Endothelial cell of umbilical vein (primary cell): ENCODE data around the gene SLAMF8. TPM values are rescaled to one million over a fixed set of nuclear protein-coding genes. Genes with fewer than 3 reads are reported as not detected.

Experiments used
- BruUV-seq: library from RNA; stranded (reverse); fragments of 400-500 nt; replicated peaks from 2 replicates; lab custom pipeline; 2021; lab: Mats Ljungman, UMichigan
- CTCF ChIA-PET: fragments of 300-600, 350-600 bp; sonication (Branson Sonifier 250); formaldehyde crosslinking; loops from one replicate; lab custom pipeline; 2021; ENCODE audit warnings: antibody characterized with exemption, inconsistent platforms; lab: Charles Lee
- POLR2A ChIA-PET: fragments of 300-600, 350-600 bp; sonication (Branson Sonifier 250); formaldehyde crosslinking; loops from one replicate; lab custom pipeline; 2021; ENCODE audit warnings: antibody characterized with exemption, inconsistent platforms; lab: Charles Lee
- DNase-seq: peaks from one replicate; pipeline ENCODE4 v3.0.0-alpha.2; 2011; ENCODE audit warnings: low read depth, low spot score
- FAIRE-seq: peaks from 2 replicates; lab custom pipeline; 2011; peaks lifted over from hg19 to GRCh38; lab: Jason Lieb, UNC
- H2AFZ ChIP-seq: 2 replicates; pipeline ENCODE4 v1.6.0; 2012; ENCODE audit warnings: low read depth, low read length, control low read depth, inconsistent platforms
- H3K27ac ChIP-seq: 2 replicates; pipeline ENCODE4 v1.5.1; 2011; ENCODE audit warnings: low read depth, mild to moderate bottlenecking, control low read depth, low read length, moderate library complexity; ENCODE audit not compliant: insufficient read depth
- H3K27me3 ChIP-seq, 2 experiments: 2 replicates each; pipeline versions ENCODE4 v1.6.0 to v1.6.1; 2011; ENCODE audit warnings: low read length in 2 of 2, mixed read lengths in 1 of 2; ENCODE audit not compliant: control insufficient read depth in 2 of 2, insufficient read depth in 2 of 2
- H3K36me3 ChIP-seq, 2 experiments: 2 replicates in 1 of 2; 3 replicates in 1 of 2; pipeline ENCODE4 v1.5.1; 2011; ENCODE audit warnings: low read length in 2 of 2, mild to moderate bottlenecking in 1 of 2, moderate library complexity in 1 of 2; ENCODE audit not compliant: control insufficient read depth in 2 of 2, insufficient read depth in 2 of 2; ENCODE audit errors: extremely low read depth in 1 of 2
- H3K4me1 ChIP-seq: 3 replicates; pipeline ENCODE4 v1.5.1; 2011; ENCODE audit warnings: mild to moderate bottlenecking, low read length; ENCODE audit not compliant: control insufficient read depth, insufficient read depth; ENCODE audit errors: extremely low read depth
- H3K4me2 ChIP-seq: 2 replicates; pipeline ENCODE4 v1.6.1; 2011; ENCODE audit warnings: low read length, control low read depth, mixed read lengths; ENCODE audit not compliant: insufficient read depth
- H3K4me3 ChIP-seq, 3 experiments: fragments of 200-600 bp in 1 of 3; sonication (generic), shearing (Covaris generic) in 1 of 3; replicated peaks in 1 of 3; 2 replicates each; pipeline ENCODE4 v1.5.1; 2011 to 2016; ENCODE audit warnings: control low read depth in 3 of 3, low read length in 3 of 3, mild to moderate bottlenecking in 2 of 3, inconsistent platforms in 1 of 3, low read depth in 1 of 3, moderate library complexity in 1 of 3; ENCODE audit not compliant: insufficient read depth in 1 of 3
- H3K79me2 ChIP-seq: 2 replicates; pipeline ENCODE4 v1.6.0; 2012; ENCODE audit warnings: low read length, inconsistent platforms; ENCODE audit not compliant: control insufficient read depth, insufficient read depth
- H3K9ac ChIP-seq: replicated peaks from 2 replicates; pipeline ENCODE3; 2011; ENCODE audit warnings: low read length, control low read depth; ENCODE audit not compliant: insufficient read depth; ENCODE audit errors: extremely low read depth
- H3K9me1 ChIP-seq: replicated peaks from 3 replicates; pipeline ENCODE4 v1.6.0; 2011; ENCODE audit warnings: mild to moderate bottlenecking, low read length; ENCODE audit not compliant: control insufficient read depth, insufficient read depth; ENCODE audit errors: extremely low read depth
- H3K9me3 ChIP-seq: replicated peaks from 2 replicates; pipeline ENCODE4 v1.5.1; 2012; ENCODE audit warnings: low read length, inconsistent platforms; ENCODE audit not compliant: control insufficient read depth, insufficient read depth
- H4K20me1 ChIP-seq: replicated peaks from 2 replicates; pipeline ENCODE3; 2011; ENCODE audit warnings: mild to moderate bottlenecking, low read length; ENCODE audit not compliant: control insufficient read depth, insufficient read depth; ENCODE audit errors: extremely low read depth
- EZH2 ChIP-seq: IDR thresholded peaks from 2 replicates; pipeline ENCODE4 v1.6.1; 2012; ENCODE audit warnings: borderline replicate concordance, low read depth, mild to moderate bottlenecking, moderate library complexity, low read length, inconsistent platforms; ENCODE audit not compliant: severe bottlenecking
- FOS ChIP-seq: IDR thresholded peaks from 2 replicates; pipeline ENCODE4 v1.6.1; 2011; ENCODE audit warnings: mild to moderate bottlenecking, low read length, moderate library complexity, borderline replicate concordance; ENCODE audit not compliant: insufficient read depth
- GATA2 ChIP-seq: IDR thresholded peaks from 2 replicates; pipeline ENCODE4 v1.7.0; 2011; ENCODE audit warnings: low read depth, mild to moderate bottlenecking, moderate library complexity, mixed read lengths, low read length; ENCODE audit not compliant: insufficient read length, insufficient read depth
- JUN ChIP-seq: IDR thresholded peaks from 2 replicates; pipeline ENCODE4 v1.6.1; 2011; ENCODE audit warnings: borderline replicate concordance, low read depth; ENCODE audit not compliant: insufficient read length, insufficient read depth
- MYC ChIP-seq: IDR thresholded peaks from one replicate; pipeline ENCODE4 v1.6.1; 2011; ENCODE audit warnings: mild to moderate bottlenecking, low read depth, low read length
- POLR2A ChIP-seq: IDR thresholded peaks from 2 replicates; pipeline ENCODE4 v1.6.1; 2012; ENCODE audit warnings: low read depth, mild to moderate bottlenecking, control low read depth, low read length
- POLR2AphosphoS5 ChIP-seq: IDR thresholded peaks from 2 replicates; pipeline ENCODE4 v1.6.1; 2012; ENCODE audit warnings: low read depth, mild to moderate bottlenecking, control low read depth, low read length, moderate library complexity; ENCODE audit not compliant: insufficient read depth
- dilution Hi-C: fragments of 300-500 bp; cut with MboI; formaldehyde crosslinking; loops from one replicate; pipeline ENCODE4 v1.15.0; 2019; ENCODE audit warnings: low sequenced_read_pairs; ENCODE audit not compliant: extremely low pct_ligation_motif_present
- intact Hi-C: fragments of 100-400 bp; cut with micrococcal nuclease; formaldehyde crosslinking; loops from one replicate; pipeline ENCODE4 v1.10.0; 2022
- polyA plus RNA-seq, 4 experiments: library from polyadenylated mRNA; depleted of rRNA in 3 of 4; stranded (reverse) in 3 of 4; unstranded in 1 of 4; fragments of >200 nt; gene quantifications; 2 replicates each; pipeline versions ENCODE4 v1.2.1 to v1.2.3, GENCODE V29; 2011 to 2012; ENCODE audit warnings: missing spikeins in 1 of 4
- total RNA-seq: library from RNA; stranded (reverse); gene quantifications from 2 replicates; pipeline ENCODE4 v1.2.3, GENCODE V29; 2021
- TF ChIP-seq, protein P1 (sequence below), 2 donors: IDR thresholded peaks; 1 replicate in 1 of 2; 2 replicates in 1 of 2; pipeline ENCODE4 v1.5.1; 2011; ENCODE audit warnings: low read length in 2 of 2, mild to moderate bottlenecking in 2 of 2, moderate library complexity in 2 of 2, control low read depth in 1 of 2, inconsistent platforms in 1 of 2, low read depth in 1 of 2; ENCODE audit not compliant: insufficient read depth in 1 of 2; ENCODE audit errors: extremely low read depth in 1 of 2
- TF ChIP-seq, protein P2 (sequence below): IDR thresholded peaks from 2 replicates; pipeline ENCODE4 v1.6.1; 2011; ENCODE audit not compliant: insufficient read depth, insufficient read length

SLAMF8 gene
- total and polyA plus RNA-seq, 2 donors (not counting 3 experiments of a cell fraction or from before 2014, with no cell fraction given): not detected

DNA sequence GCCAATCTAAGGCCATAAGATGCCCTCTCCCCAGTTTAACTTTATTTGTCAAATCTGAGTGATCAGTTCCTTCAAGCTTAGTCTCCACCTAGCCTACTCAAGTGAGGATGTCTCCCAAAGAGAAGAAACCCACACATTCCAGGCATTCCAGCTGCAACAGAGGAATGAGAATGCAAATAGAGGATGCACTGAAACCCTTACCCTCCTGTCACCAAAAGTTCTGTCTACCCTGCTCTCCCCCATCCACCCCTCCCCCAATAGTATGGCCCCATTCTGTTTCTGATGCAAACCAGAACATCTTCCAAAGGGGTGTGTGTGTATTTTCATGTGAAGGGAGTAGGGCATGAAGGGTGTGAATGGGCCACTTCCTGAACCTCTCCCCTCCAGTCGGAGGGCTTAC is 42.9 kb upstream of the SLAMF8 start:
- FAIRE-seq: no peak
- intact Hi-C loops (no loop called here), dilution Hi-C loops (loop anchor here (25.0 kb wide), 1 partner anchor 296 kb away; no protein-coding TSS in a partner anchor)
- CTCF ChIA-PET: interaction anchor here (3.7 kb wide), 1 partner anchor 107 kb away, joined by 66 read pairs; no protein-coding TSS in a partner anchor
- no peak overlapping the region for H3K27ac ChIP-seq
- no peak overlapping the region for H3K4me3 ChIP-seq
- BruUV-seq: no TSS peak
- no peaks in the 10 kb centered on the region for H4K20me1 ChIP-seq
- POLR2A ChIA-PET: no interaction called here
- DNase-seq: no peak
- H3K27me3 ChIP-seq: no peaks in the 10 kb centered on the region
- peak; percentile 33 for TF ChIP-seq POLR2A
- peak; percentile 15 for TF ChIP-seq POLR2AphosphoS5
- TF ChIP-seq, protein P1, sequence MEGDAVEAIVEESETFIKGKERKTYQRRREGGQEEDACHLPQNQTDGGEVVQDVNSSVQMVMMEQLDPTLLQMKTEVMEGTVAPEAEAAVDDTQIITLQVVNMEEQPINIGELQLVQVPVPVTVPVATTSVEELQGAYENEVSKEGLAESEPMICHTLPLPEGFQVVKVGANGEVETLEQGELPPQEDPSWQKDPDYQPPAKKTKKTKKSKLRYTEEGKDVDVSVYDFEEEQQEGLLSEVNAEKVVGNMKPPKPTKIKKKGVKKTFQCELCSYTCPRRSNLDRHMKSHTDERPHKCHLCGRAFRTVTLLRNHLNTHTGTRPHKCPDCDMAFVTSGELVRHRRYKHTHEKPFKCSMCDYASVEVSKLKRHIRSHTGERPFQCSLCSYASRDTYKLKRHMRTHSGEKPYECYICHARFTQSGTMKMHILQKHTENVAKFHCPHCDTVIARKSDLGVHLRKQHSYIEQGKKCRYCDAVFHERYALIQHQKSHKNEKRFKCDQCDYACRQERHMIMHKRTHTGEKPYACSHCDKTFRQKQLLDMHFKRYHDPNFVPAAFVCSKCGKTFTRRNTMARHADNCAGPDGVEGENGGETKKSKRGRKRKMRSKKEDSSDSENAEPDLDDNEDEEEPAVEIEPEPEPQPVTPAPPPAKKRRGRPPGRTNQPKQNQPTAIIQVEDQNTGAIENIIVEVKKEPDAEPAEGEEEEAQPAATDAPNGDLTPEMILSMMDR (IDR thresholded peaks at IDR 0.05; ENCODE audit: extremely low read depth in 1 of 2, insufficient read depth in 1 of 2, low read depth in 1 of 2, low read length in 2 of 2): no peak
- no peaks in the 10 kb centered on the region for H3K9me1 ChIP-seq
- peaks cover 0 to 4% of the 10 kb centered on the region in 2 experiments for H3K36me3 ChIP-seq
- H2AFZ ChIP-seq: no peak overlapping the region
- H3K9me3 ChIP-seq: no peaks in the 10 kb centered on the region
- H3K79me2 ChIP-seq: peaks cover 11% of the 10 kb centered on the region
- H3K9ac ChIP-seq: no peak overlapping the region
- peaks cover 44% of the 10 kb centered on the region for H3K4me1 ChIP-seq
- H3K4me2 ChIP-seq: no peak overlapping the region

DNA sequence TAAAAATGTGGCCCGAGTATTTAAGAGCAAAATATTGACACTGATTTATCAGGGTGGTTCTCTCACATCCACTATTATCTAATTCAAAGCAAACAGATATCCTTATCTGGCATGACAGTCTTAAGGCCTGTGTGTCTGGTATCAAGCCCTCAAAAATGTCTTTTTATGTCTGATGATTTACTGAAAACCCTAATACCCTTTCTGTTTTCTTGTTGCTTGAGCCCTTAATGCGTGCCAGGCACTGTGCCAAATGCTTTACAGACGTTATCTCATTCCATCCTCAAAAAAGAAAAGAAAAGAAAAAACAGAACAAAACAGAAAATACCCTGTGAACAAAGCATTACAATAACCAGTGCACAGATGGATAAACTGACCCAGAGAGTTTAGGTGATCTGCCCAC is 40.2 kb upstream of the SLAMF8 start:
- dilution Hi-C loops (loop anchor here (25.0 kb wide), 1 partner anchor 299 kb away; no protein-coding TSS in a partner anchor), intact Hi-C loops (no loop called here)
- Histone ChIP-seq H3K4me1 (peaks cover 29% of the 10 kb centered on the region), H2AFZ (no peak overlapping the region), H3K9me1 (no peaks in the 10 kb centered on the region), H3K9me3 (no peaks in the 10 kb centered on the region), H3K27ac (peak overlapping the region; percentile 59), H4K20me1 (no peaks in the 10 kb centered on the region), H3K4me3 (no peak overlapping the region), H3K4me2 (peak overlapping the region; percentile 32), H3K9ac (peak overlapping the region; percentile 8), H3K36me3 (peaks cover 0 to 4% of the 10 kb centered on the region in 2 experiments), H3K79me2 (peaks cover 7% of the 10 kb centered on the region), H3K27me3 (no peaks in the 10 kb centered on the region)
- TF ChIP-seq, protein P1 (IDR thresholded peaks at IDR 0.05; ENCODE audit: extremely low read depth in 1 of 2, insufficient read depth in 1 of 2, low read depth in 1 of 2, low read length in 2 of 2): no peak
- no peak for TF ChIP-seq JUN
- TF ChIP-seq MYC: no peak
- no peak for TF ChIP-seq POLR2A
- TF ChIP-seq, protein P2, sequence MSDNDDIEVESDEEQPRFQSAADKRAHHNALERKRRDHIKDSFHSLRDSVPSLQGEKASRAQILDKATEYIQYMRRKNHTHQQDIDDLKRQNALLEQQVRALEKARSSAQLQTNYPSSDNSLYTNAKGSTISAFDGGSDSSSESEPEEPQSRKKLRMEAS: no peak
- no peak for TF ChIP-seq GATA2
- no peak for TF ChIP-seq POLR2AphosphoS5
- no peak for TF ChIP-seq EZH2
- no peak for TF ChIP-seq FOS
- POLR2A ChIA-PET: no interaction called here
- no TSS peak for BruUV-seq
- FAIRE-seq (peak; percentile 68), DNase-seq (peak; percentile 82)
- CTCF ChIA-PET: interaction anchor here (0.9 to 6.6 kb wide), 6 partner anchors 14 to 654 kb away, joined by 3 to 63 read pairs (median 4); partner anchors contain the start of gene FCRL6
